Upper lobe of left lung (tissue), 4 donors: ENCODE results near the gene FMOD.

Experiments
- CTCF ChIP-seq, 6 experiments: fragments of 450-650 bp in 4 of 6; fragments of 200-600 bp in 2 of 6; sonication (generic) in 2 of 6; IDR thresholded peaks; one replicate each; pipeline ENCODE4 v1.5.1; 2016 to 2019; ENCODE audit warnings: antibody characterized with exemption in 6 of 6
- EP300 ChIP-seq, 4 donors: sonication (generic); formaldehyde crosslinking; IDR thresholded peaks; one replicate each; pipeline ENCODE4 v1.5.1; 2017; ENCODE audit warnings: antibody characterized with exemption in 4 of 4, control low read depth in 2 of 4
- POLR2A ChIP-seq, 4 donors: fragments of 450-650 bp; IDR thresholded peaks; one replicate each; pipeline ENCODE4 v1.5.1; 2016 to 2017; ENCODE audit warnings: antibody characterized with exemption in 4 of 4, mild to moderate bottlenecking in 2 of 4

GRCh38 chr1:203351037-203351625 lies at the start of gene FMOD:
- TF ChIP-seq CTCF (IDR thresholded peaks at IDR 0.05) = no peak
- no peak for TF ChIP-seq EP300 (IDR thresholded peaks at IDR 0.05)
- TF ChIP-seq POLR2A (IDR thresholded peaks at IDR 0.05) = no peak
